GM12873 (cell line): ENCODE measurements around the gene C22orf42.

ENCODE experiments used
- CTCF ChIP-seq: IDR thresholded peaks from 2 replicates; pipeline ENCODE4 v1.5.1; 2012; ENCODE audit warnings: low read depth, mild to moderate bottlenecking, moderate library complexity, low read length, control low read depth; ENCODE audit not compliant: insufficient read depth; ENCODE audit errors: missing control alignments

The C22orf42 gene

GRCh38 chr22:32185821-32186220 is 26.7 kb upstream of the C22orf42 start:
- TF ChIP-seq CTCF, result no peak

GRCh38 chr22:32183625-32184024 is 24.5 kb upstream of the C22orf42 start:
- TF ChIP-seq CTCF, result no peak

- no peak for TF ChIP-seq CTCF
Observed at GRCh38 chr22:32181043-32181442, 21.9 kb upstream of the C22orf42 start.

GRCh38 chr22:32177221-32177765 is 18.2 kb upstream of the C22orf42 start:
- no peak for TF ChIP-seq CTCF

- TF ChIP-seq CTCF, result peak; percentile 4
Observed at GRCh38 chr22:32175683-32176644, 16.9 kb upstream of the C22orf42 start.

- TF ChIP-seq CTCF, result no peak
Observed at GRCh38 chr22:32175115-32175514, 16.0 kb upstream of the C22orf42 start.

GRCh38 chr22:32165681-32166080 is 6.6 kb upstream of the C22orf42 start:
- no peak for TF ChIP-seq CTCF
